OCI-M1 (cell line): ENCODE results near the gene CUX1.
A peak's percentile ranks its signal among the peaks of the same experiment; 100 is the strongest.
"Not testable (repeated sequence)": the region's sequence is repeated elsewhere in the genome, so short reads cannot be mapped to it uniquely, and the experiment has no call there.

ENCODE experiments used
- DNase-seq: peaks from one replicate; lab custom pipeline; 2025; lab: John Stamatoyannopoulos, UW

The CUX1 gene

DNA sequence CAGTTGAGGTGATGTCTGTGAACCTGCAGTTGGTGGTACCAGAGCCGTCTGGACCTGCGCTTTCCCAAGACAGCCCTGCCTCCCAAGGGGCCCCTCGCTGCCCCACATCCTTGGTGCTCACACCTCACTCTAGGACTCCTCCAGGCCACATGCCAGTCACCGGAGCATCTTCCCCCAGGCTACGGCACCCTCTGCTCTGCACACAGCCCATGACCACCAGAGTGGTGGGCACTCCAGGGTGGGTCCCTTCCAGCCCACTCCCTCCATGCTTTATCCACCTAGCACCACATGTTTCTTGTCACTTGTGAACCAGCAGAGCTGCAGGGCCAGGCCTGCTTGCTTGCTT lies 285.6 kb downstream of the CUX1 start:
- DNase-seq = no peak

DNA sequence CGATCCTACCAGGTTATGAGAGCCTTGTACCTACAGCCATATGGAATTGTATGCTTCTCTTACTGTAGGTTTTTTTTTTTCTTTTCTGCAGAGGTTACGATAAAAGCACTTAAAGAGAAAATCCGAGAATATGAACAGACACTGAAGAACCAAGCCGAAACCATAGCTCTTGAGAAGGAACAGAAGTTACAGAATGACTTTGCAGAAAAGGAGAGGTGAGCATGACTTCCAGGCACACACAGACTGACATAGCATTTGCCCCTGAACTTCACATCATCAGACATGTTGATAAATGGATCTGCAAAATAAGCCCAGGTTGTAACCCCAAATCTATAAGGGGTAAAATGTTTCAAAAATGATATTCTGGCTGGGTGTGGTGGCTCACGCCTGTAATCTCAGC lies 286.8 kb downstream of the CUX1 start:
- DNase-seq = no peak

DNA sequence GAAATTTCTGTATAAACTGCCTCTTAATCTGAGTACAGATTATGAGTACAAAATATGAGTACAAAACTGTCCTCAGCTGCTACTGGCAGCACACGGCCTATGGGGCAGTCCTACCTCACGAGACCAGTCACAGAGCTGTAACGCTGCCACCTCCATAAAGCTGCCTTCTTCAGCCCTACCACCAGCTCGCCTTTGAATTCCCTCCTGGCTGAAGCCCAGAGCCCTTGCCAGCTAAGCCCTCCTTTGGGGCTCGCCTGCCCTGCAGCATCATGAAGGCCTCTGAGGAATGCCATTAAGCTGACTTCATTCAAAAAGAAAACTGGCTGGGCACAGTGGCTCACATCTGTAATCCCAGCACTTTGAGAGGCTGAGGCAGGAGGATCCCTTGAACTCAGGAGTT lies 289.2 kb downstream of the CUX1 start:
- DNase-seq = no peak

DNA sequence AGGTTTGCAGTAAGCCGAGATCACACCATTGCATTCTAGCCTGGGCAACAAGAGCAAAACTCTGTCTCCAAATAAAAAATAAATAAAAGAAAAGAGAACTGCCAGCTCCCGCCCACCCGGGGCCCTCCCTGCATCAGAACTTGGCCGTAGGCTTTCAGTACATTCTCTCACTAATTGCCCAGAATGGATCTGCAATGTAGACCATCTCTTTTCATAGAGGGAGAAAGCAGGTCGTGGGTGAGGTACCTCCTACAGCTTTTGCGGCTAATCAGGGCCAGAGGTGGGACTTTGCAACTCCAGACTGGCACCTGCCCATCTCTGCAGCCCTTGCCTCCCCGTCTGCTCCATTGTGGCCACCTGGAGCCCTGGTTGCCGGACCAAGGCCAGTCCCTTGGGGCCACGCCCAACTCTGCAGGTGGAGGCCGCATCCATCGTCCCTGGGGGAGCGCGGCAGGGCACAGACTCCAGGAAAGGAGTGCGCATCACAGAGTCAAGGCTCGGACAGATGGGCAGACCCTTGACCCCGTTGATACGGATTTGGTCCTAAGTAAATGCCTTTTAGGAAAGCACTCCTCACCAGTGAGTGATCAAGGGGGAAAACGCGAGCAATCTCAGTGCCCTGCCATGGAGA lies 290.2 kb downstream of the CUX1 start:
- no peak for DNase-seq

DNA sequence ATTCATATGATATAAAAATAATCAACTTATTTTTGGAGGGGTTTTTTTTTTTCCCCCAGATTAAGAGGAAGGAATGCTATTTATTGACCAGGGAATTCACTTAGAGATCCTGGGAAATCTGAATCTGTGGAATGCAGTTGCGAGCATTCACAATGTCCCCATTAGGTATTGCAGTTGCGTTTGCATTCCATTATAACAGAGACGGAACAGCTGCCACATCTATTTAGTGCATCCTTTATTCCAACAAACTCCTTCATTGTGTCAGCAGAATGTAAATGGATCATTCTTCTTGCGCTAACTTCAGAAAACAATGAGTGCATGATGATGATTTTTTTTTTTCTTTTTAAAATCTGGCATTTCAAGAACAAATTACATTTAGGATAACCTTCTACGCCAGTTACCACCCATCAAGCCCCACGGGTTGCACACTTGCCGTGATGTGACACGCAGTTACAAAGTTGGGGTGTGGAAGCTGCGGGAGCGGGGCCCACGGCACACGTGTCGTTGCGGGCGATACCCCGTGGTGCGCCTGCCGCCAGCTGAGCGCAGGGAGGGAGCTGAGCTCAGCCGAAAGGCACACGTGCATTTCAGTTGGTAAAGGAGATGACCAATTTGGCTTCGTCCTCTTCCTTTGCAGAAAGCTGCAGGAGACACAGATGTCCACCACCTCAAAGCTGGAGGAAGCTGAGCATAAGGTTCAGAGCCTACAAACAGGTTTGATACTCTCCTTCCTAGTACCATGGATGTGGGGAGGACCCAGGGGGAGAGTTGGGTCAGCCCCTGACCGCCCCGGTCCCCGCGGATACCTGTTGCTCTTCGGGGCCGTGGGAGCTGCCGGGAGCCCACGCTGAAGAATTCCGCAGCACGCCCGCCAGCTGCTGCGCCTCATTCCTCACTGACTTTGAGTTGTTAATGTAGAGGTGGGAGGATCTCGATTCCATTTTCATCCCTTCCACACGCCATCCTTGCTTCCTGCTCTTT lies 293.9 kb downstream of the CUX1 start:
- no peak for DNase-seq

DNA sequence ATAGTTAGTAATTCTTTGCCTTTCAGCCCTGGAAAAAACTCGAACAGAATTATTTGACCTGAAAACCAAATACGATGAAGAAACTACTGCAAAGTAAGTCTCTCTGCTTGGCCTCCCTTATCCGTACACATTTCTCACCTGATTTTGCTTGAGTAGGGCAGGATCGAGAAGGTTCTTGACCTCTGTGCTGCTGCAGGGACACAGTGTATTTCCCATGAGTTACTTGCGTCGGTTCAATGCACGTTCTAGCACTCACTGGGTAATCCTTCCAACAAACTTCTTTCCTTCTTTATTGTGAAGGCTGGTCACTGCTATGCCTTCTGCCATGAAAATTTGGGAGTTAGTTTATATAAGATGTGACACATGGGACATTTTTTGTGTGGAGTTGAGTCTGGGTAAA lies 297.8 kb downstream of the CUX1 start:
- no peak for DNase-seq

DNA sequence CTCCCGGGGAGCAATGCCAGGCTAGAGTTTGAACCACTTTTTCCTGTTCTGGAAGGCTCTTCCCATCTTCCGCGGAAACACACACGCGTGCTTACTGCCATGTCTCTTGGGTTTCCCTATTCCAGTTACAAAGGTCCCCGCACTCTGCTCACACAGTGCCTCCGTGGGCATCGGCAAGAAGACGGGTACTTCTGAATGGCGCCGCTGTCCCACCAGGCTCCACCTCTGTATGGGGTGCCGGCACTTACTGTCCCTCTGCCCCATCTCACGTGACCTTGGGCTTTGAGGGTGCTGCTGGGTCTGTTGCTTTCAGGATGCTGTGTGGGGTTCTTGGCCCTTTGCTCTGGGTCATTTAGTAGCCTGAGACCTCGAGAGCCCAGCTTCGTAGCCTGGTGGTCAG lies 298.5 kb downstream of the CUX1 start:
- no peak for DNase-seq

DNA sequence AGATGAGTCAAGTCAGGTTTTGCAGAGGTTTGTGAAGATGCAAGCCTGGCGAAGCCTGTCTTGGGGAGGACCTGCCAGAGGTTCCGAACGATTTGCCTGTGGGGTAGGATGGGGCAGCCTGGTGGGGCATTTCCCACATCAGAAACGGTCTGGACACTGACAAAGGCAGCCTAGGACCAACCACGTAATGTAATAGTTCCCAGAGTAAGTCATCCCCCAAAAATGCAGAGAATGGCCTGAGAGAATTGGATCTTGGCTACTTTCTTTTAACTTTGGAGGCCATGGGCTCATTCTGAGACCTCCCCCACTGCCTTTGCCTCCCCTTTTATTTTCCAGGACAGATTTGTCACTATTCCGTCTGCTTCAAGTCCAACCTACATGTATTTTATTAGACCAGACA lies 300.3 kb downstream of the CUX1 start:
- no peak for DNase-seq

DNA sequence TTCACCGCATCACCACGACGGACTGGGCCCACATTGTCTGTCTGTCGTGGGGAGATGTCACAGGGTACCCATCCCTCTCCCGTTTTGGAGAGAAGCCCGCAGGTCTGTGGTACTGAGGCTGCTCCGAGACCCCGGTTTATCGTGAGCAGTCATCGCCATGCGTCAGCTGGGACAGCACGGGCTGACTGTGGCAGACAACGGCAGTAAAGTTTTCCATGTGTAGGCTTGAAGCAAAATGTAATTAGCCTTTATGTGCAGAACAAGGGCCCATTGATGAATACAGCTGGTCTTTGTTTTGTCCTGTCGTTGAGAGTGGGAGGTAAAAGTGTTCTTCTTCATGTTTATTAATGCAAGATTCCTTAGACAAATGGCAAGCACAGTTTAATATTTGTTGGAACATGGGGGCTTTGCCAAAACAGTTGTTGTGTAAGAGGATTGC lies 301.8 kb downstream of the CUX1 start:
- no peak for DNase-seq

DNA sequence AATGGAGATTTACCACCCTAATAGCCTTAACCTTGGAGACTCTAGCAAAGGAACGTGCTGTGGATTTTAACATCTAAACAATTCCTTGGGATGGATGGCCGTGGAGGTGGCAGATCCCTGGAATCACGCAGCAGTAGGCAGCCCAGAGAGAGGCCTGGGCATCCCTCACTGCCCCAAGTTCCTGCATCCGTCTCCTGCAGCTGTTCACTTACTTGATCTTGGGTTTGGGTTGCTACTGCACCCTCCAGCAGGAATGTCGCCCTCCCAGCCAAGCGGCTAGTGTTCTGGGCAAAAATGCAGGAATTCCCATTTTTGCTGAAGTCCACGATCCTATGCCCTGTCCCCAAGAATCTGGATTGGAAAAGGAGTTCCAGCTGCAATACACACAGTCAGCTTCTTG lies 302.5 kb downstream of the CUX1 start:
- DNase-seq = no peak

DNA sequence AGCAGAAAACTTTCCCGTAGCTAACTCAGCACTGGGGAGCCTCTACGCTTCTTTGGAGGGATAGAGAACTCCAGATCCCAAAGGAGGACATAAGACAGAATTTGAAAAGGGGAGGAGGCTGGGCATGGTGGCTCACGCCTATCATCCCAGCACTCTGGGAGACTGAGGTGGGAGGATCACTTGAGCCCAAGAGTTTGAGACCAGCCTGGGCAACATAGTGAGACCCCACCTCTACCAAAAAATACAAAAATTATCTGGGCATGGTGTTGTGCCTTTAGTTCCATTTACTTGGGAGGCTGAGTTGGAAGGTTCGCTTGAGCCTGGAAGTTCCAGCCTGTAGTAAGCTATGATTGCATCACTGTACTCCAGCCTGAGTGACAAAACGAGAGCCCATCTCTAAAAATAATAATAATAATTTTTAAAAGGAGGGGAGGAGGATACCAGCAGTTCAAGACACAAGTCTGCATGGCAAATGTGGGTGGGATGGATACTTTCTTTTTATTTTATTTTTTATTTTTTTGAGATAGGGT lies 303.3 kb downstream of the CUX1 start:
- no peak for DNase-seq

DNA sequence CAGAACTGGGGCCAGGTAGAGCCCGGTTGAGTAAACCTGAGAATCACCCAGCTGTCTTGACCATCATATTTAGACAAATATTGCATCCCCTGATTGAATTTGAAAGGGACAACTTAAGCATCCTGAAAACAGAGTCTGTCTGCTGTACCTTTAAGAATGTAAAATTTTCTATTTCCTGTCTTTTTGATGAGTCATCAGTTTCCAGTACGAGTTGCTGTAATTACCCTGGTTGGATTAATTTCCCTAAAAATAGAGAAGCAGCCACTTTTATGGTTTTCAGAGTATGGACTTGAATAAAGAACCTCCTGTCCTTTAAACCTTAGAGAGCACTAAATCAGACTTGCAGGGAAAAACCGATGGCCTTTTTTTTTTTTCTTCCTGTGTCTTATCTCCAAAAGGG lies 304.6 kb downstream of the CUX1 start:
- DNase-seq = peak; percentile 60

DNA sequence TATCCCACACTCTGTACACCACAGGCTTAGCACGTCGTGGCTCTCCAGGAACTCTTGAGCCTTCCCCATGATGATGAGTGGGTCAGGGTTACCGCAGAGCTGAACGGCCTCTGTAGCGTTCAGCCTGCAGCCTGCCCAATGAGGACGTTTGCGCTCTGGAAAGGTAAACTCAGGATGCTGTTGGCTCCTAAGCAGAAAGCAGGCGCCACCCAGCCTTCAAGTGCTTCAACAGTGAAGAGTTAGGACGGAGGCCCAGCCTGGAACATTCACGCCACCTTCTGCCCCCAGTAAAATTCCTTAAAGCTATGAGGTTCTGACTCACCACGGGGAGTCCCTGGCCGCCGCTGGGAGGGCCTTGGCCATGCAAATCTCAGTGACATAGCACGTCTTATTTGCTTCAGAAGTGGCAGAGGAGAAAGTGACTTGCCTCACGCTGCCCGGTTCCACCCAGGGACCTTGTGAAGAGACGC lies 307.7 kb downstream of the CUX1 start:
- no peak for DNase-seq

DNA sequence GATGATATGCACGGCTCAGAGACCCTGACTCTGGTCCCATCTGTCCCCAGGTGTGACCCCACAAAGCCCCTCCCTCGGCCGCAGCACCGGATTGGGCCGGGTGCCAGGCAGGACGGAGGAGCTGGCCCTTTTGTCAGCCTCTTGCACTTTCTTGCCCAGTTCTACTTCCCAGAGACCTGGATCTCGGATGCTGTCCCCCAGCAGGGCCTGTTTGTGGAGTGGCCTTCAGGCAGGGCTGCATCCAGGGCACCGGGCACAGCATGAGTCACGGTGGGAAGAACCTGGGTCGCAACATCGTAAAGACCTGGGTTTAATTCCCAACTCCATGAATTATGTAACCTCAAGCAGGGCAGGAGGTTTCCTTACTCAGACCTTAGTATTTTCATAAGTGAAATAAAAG lies 310.9 kb downstream of the CUX1 start:
- DNase-seq = no peak

DNA sequence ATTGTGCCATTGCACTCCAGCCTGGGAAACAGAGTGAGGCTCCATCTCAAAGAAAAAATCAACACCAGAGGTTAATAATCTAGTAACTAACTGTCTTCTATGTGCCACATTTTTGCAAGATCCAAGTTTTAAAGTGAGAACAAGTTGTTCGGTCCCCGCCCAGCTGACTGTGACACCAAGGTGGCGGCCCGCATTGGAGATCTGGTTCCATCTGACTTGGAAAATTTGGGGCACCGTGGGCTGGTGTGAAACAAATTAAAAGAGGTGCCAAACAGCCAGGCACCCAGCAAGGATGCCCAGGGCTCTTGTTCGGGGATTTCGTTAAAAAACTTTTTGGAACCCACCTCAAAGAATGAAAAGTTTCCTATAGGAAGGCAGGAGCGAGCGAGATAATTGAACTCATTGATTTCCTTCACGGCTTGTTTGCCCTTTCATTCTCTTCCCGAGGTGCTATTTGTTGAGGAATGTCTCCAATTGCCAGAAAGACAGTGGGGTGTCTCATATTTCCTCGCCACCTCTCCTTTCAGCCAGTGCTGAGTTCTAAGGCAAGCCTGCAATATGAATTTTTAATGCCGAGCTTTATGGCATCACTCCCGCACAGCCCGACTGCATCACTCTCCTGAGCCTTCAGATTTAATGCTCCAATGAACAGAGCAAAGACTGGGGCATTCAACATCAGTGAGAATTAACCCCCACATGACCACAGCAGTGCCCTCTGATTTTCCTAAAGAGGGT lies 312.4 kb downstream of the CUX1 start:
- DNase-seq = no peak

DNA sequence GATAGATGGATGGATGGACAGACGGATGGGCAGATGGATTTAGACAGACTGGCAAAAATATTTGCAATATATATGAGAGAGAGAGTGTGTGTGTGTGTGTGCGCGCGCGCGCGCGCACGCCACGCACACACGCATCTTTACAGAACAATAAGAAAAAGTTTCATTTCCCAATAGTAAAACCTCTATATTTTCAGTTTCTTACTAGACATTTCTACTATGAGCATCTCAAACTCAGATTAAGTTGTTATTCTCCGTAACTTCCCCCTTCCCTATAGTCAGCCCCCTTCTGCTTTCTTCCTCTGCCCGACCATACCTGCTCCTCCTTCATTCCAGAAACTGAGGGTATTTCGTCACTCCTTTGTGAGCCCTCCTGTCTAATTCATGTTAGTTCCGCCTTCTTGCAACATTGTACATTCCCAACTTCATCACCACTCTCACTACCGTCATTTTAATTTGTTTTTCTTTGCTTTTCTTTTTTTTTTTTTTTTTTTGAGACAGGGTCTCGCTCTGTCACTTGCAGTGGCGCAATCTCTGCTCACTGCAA lies 314.9 kb downstream of the CUX1 start:
- no peak for DNase-seq

DNA sequence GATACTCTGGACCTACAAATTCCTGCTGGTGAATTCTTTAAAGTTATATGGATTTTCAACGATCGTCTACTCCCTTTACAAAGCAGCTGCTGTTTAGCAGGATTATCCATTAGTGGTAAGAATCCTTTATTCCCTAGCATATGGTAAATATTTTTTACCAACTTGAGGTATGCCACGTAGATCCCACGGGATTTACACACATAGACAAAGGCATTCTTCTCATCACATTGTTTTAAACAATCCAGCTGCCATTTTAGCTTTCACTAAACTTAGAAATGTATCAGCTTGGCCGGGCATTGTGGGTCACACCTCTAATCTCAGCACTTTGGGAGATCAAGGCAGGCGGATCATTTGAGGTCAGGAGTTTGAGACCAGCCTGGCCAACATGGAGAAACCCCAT lies 321.2 kb downstream of the CUX1 start:
- DNase-seq = no peak

DNA sequence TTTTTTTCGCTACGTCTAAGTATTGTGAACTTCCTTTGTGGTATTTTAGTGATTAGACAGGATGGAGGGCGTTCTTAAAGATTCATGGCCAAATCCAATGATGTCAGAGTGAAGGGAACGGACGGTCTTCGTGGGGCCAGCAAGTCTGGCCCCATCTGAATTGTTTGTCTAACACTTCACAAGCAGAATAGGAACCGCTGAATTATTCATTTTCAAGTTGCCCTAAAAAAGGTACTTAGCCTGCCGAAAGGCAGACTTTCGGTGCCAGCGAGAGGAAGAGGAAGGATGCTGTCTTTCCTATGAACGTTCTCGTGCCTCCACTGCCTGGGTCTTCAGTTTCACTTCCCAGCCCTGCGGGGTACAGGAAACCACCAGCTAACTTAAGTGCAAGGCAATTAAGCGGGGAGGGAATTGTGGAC lies 323.5 kb downstream of the CUX1 start:
- no peak for DNase-seq

DNA sequence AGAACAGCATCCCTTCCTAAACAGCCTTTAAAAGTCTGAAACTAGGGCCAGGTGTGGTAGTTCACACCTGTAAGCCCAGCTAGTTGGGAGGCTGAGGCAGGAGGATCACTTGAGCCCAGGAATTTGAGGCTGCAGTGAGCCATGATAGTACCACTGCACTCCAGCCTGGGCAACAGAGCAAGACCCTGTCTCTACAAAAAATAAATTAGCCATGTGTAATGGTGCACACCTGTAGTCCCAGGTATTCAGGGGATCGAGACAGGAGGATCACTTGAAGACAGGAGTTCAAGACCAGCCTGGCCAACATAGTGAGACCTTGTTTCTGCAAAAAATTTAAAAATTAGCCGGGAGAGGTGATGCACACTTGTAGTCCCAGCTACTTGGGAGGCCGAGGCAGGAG lies 325.0 kb downstream of the CUX1 start:
- not testable (repeated sequence) for DNase-seq

DNA sequence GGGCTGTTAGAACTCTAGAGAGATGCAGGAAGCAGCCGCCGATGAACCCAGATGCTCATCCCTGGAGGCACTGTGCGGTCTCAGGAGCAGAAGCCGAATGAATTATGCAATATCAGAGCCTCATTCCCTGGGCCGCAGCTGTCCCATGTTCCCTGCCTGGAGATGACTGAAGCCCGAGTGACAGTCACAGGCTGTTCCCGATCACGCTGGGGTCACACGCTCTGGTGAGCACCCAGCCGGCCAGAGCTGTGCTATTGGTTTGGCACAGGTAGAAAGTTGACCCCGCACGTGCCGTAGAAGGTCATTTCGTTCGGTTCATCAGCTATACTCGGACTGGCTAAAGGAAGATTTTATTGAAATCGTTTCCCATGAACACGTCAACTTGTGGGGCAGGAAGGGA lies 328.7 kb downstream of the CUX1 start:
- no peak for DNase-seq

DNA sequence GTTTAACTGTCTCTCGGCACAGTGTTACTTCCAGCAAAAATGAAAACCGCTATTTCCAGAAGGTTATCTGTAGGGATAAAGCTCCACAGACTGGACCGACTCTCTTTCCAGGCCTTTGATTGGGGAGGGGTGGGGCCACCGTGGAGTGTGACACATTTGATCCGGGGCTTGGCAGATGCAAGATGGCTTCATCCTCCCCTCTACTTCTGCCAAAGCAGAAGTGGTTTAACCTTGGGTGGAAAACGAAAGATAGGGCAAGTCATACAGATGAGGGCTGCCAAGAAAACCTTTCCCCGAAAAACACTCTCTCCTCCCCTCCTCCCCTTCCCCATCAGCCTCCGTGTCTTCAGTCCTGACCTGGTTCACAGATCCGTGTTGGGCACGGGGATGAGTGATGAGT lies 329.6 kb downstream of the CUX1 start:
- DNase-seq = peak; percentile 83

DNA sequence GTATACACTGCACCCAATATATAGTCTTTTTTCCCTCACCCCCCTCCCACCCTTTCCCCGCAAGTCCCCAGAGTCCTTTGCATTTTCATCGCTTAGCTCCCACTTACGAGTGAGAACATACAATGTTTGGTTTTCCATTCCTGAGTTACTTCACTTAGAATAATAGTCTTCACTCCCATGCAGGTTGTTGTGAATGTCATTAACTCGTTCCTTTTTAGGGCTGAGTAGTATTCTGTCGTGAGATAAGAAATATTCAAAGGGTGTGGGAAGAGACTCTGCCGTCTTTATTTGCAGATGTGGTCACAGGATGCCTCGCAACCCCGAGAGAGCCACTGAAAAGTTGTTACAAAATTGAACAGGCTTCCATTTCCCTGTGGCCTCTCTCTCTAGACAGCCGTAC lies 331.4 kb downstream of the CUX1 start:
- DNase-seq = no peak
